Right atrium auricular region (tissue), 2 donors: ENCODE data around the gene LRRK1. TPM values are rescaled to one million over a fixed set of nuclear protein-coding genes. Genes with fewer than 3 reads are reported as not detected.

Source experiments
- DNase-seq: peaks from one replicate; pipeline ENCODE4 v3.0.0-alpha.2; 2019; ENCODE audit warnings: low spot score
- H3K27ac ChIP-seq, 2 donors: fragments of 200-600 bp; sonication (generic); 1 replicate in 1 of 2; 2 replicates in 1 of 2; pipeline ENCODE4 v1.5.1; 2016 to 2019
- H3K27me3 ChIP-seq, 2 donors: fragments of 200-600 bp; sonication (generic); one replicate each; pipeline versions ENCODE4 v1.5.1 to v1.6.0; 2017 to 2019
- H3K36me3 ChIP-seq: fragments of 200-600 bp; sonication (generic); one replicate; pipeline ENCODE4 v1.5.1; 2016
- H3K4me1 ChIP-seq, 2 donors: fragments of 200-600 bp; sonication (generic); one replicate each; pipeline versions ENCODE4 v1.5.1 to v1.6.0; 2017 to 2019
- H3K4me3 ChIP-seq, 2 donors: fragments of 200-600 bp; sonication (generic); 1 replicate in 1 of 2; 2 replicates in 1 of 2; pipeline ENCODE4 v1.5.1; 2017 to 2019; ENCODE audit warnings: mild to moderate bottlenecking in 1 of 2, moderate library complexity in 1 of 2
- H3K9me3 ChIP-seq, 2 donors: fragments of 200-600 bp; sonication (generic); one replicate each; pipeline ENCODE4 v1.5.1; 2019
- CTCF ChIP-seq, 2 donors: fragments of 200-600 bp; sonication (generic); IDR thresholded peaks; one replicate each; pipeline ENCODE4 v1.5.1; 2019; ENCODE audit warnings: antibody characterized with exemption in 2 of 2
- total RNA-seq, 2 donors: library from RNA; depleted of rRNA; stranded (reverse); fragments of >200 nt; gene quantifications; one replicate each; pipeline ENCODE4 v1.1.0, GENCODE V29; 2016

The LRRK1 gene
- total RNA-seq, 2 donors from 2014 or later, result 1.9 to 4.4 TPM

DNA sequence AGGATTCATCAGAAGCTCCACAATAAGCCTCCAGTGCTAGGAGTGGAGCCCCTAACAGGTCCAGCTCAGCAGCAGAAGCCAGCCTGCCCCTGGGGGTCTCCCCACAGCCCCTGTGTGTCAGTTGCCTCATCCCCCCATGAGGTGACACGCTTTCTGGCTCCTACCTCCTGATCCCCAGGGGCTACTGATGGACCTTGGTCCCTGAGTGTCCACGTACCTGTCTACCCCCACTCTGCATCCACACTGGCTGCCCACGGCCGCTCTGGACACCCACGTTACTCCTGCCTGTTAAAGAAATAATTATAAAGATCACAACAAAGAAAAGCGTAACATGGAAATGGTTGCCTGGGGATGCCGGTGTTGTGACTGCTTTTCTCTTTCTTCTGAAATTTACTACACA is 189.6 kb downstream of the LRRK1 start:
- Histone ChIP-seq H3K4me1 (peaks cover 0 to 8% of the 10 kb centered on the region in 2 donors), H3K36me3 (no peaks in the 10 kb centered on the region), H3K4me3 (no peak overlapping the region), H3K9me3 (no peaks in the 10 kb centered on the region), H3K27me3 (no peaks in the 10 kb centered on the region), H3K27ac (no peak overlapping the region)
- TF ChIP-seq CTCF (IDR thresholded peaks at IDR 0.05), result no peak
- no peak for DNase-seq

GRCh38 chr15:101110681-101111569 is 191.8 kb downstream of the LRRK1 start:
- Histone ChIP-seq H3K36me3 (no peaks in the 10 kb centered on the region), H3K4me1 (peaks cover 0 to 2% of the 10 kb centered on the region in 2 donors), H3K9me3 (no peaks in the 10 kb centered on the region), H3K27me3 (no peaks in the 10 kb centered on the region), H3K27ac (no peak overlapping the region), H3K4me3 (no peak overlapping the region)
- TF ChIP-seq CTCF (IDR thresholded peaks at IDR 0.05), result no peak
- DNase-seq, result no peak

GRCh38 chr15:101111570-101112262 is 192.6 kb downstream of the LRRK1 start:
- no peak for TF ChIP-seq CTCF (IDR thresholded peaks at IDR 0.05)
- no peak for DNase-seq
- peaks cover 0 to 4% of the 10 kb centered on the region in 2 donors for H3K4me1 ChIP-seq

DNA sequence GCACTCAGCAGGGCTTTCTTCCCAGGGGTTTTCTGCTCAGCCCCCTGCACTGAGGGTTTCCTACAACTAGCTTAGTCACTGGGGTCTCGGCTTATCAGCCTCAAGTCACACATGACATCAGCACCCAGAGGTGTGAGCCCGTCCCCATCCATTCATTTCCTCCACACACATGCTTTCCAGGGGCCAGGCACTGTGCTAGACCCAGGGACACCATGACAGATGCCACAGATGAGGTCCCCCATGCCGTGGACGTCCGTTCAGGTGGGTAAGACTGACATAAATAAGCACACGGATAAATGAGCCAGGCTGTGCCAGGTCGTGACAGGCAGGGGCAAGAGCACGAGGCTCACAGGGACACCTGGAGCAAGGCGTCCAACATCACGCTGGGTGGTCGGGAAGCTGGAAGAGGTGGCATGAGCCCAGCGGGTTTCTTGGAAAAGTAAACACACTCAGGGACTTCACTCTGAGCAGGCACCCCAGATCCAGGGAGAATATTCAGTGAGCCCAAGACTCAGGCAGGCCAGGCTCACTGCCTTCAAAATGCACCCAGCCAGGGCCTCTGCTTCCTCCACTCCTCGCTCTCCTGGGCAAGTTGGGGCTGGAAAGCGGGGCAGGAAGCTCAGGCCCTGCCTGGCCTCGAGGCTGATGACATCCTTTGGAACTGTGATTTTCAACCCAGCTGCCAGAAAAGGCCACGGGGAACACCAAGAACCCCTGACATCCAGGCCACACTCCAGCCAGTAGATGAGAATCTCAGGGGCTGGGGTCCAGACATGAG is 193.4 kb downstream of the LRRK1 start:
- no peak overlapping the region for H3K4me3 ChIP-seq
- H3K27ac ChIP-seq, result no peak overlapping the region
- no peaks in the 10 kb centered on the region for H3K36me3 ChIP-seq
- H3K4me1 ChIP-seq, result peaks cover 0 to 4% of the 10 kb centered on the region in 2 donors
- no peak for TF ChIP-seq CTCF (IDR thresholded peaks at IDR 0.05)
- no peaks in the 10 kb centered on the region for H3K9me3 ChIP-seq
- no peaks in the 10 kb centered on the region for H3K27me3 ChIP-seq
- no peak for DNase-seq

More at GRCh38 chr15:101111570-101112262, 192.6 kb downstream of the LRRK1 start:
- H3K4me3 ChIP-seq, result no peak overlapping the region
- H3K27ac ChIP-seq, result no peak overlapping the region
- H3K9me3 ChIP-seq, result no peaks in the 10 kb centered on the region
- H3K27me3 ChIP-seq, result no peaks in the 10 kb centered on the region
- no peaks in the 10 kb centered on the region for H3K36me3 ChIP-seq

- DNase-seq, result no peak
- H3K27me3 ChIP-seq, result no peaks in the 10 kb centered on the region
- H3K36me3 ChIP-seq, result no peaks in the 10 kb centered on the region
- no peaks in the 10 kb centered on the region for H3K9me3 ChIP-seq
- TF ChIP-seq CTCF (IDR thresholded peaks at IDR 0.05), result no peak
- H3K27ac ChIP-seq, result no peak overlapping the region
- H3K4me3 ChIP-seq, result no peak overlapping the region
- peaks cover 0 to 4% of the 10 kb centered on the region in 2 donors for H3K4me1 ChIP-seq
Observed at GRCh38 chr15:101113114-101114005, 194.2 kb downstream of the LRRK1 start.
